ENCODE results near the gene HAPSTR1. TPM values are rescaled to one million over a fixed set of nuclear protein-coding genes. Genes with fewer than 3 reads are reported as not detected.
A peak's percentile ranks its signal among the peaks of the same experiment; 100 is the strongest.

Gene HAPSTR1
- total and polyA plus RNA-seq, 2 of the 13 experiments (the other 11 are each of a cell fraction or from before 2014, with no cell fraction given): 25.2 to 83.2 TPM

GRCh38 chr16:9091867-9092281, 430 bp downstream of the HAPSTR1 start (continued):
- TF ChIP-seq ZBTB40 (IDR thresholded peaks at IDR 0.05) (no peak), ZBTB40 (CRISPR knock-in tag; IDR thresholded peaks at IDR 0.05) (peak; percentile 50; the same call in 1 of the 2 replicates), ZNF333 (CRISPR knock-in tag; IDR thresholded peaks at IDR 0.05; ENCODE audit: borderline replicate concordance) (0 out of 2 replicates have a peak, but pooled peaks have one; percentile 35), PRDM4 (CRISPR knock-in tag; IDR thresholded peaks at IDR 0.05; ENCODE audit: borderline replicate concordance) (no peak), ZNF773 (CRISPR knock-in tag; IDR thresholded peaks at IDR 0.05; ENCODE audit: borderline replicate concordance) (0 out of 2 replicates have a peak, but pooled peaks have one; percentile 3), IKZF4 (CRISPR knock-in tag; IDR thresholded peaks at IDR 0.05; ENCODE audit: borderline replicate concordance, low read depth, not compliant biosample characterization) (no peak), PAX8 (CRISPR knock-in tag; IDR thresholded peaks at IDR 0.05; ENCODE audit: borderline replicate concordance) (no peak; the same call in 1 of the 2 replicates), THYN1 (CRISPR knock-in tag; IDR thresholded peaks at IDR 0.05; ENCODE audit: borderline replicate concordance, low read depth) (no peak), KLF15 (CRISPR knock-in tag; IDR thresholded peaks at IDR 0.05; ENCODE audit: borderline replicate concordance) (no peak; the same call in 1 of the 2 replicates), ZNF143 (CRISPR knock-in tag; IDR thresholded peaks at IDR 0.05) (no peak), PTBP1 (IDR thresholded peaks at IDR 0.05; ENCODE audit: low read depth, low read length, poor library complexity, severe bottlenecking) (no peak), SRSF1 (optimal IDR thresholded peaks at IDR 0.05; ENCODE audit: low read depth, low read length) (peak; percentile 6), SRSF9 (IDR thresholded peaks at IDR 0.05; ENCODE audit: borderline replicate concordance, insufficient read depth, low read depth, low read length, poor library complexity, severe bottlenecking) (no peak), E2F2 (CRISPR knock-in tag; IDR thresholded peaks at IDR 0.05; ENCODE audit: borderline replicate concordance) (no peak), ZFP36 (IDR thresholded peaks at IDR 0.05; ENCODE audit: borderline replicate concordance, low read depth, low read length, partially characterized antibody) (no peak), ETV5 (CRISPR knock-in tag; IDR thresholded peaks at IDR 0.05; ENCODE audit: borderline replicate concordance) (no peak; the same call in 1 of the 2 replicates)
